HFFc6 (cell line): ENCODE measurements around the gene STRN. TPM values are rescaled to one million over a fixed set of nuclear protein-coding genes. Genes with fewer than 3 reads are reported as not detected.

Source experiments
- DNase-seq: peaks from one replicate; pipeline ENCODE4 v3.0.0-alpha.2; 2018
- H3K27ac Mint-ChIP-seq: 2 replicates; pipeline ENCODE4 v1.8.0; 2020; ENCODE audit warnings: mild to moderate bottlenecking, mixed read lengths
- H3K27me3 Mint-ChIP-seq: 2 replicates; pipeline ENCODE4 v1.8.0; 2021; ENCODE audit warnings: mild to moderate bottlenecking, moderate library complexity, mixed read lengths; ENCODE audit not compliant: insufficient read depth
- H3K36me3 Mint-ChIP-seq: 2 replicates; pipeline ENCODE4 v1.8.0; 2021; ENCODE audit warnings: low read depth, mixed read lengths
- H3K4me1 Mint-ChIP-seq: 2 replicates; pipeline ENCODE4 v1.8.0; 2020; ENCODE audit warnings: low read depth, mixed read lengths
- H3K4me3 Mint-ChIP-seq: 2 replicates; pipeline ENCODE4 v1.8.0; 2020; ENCODE audit warnings: mild to moderate bottlenecking, moderate library complexity, mixed read lengths
- H3K9me3 Mint-ChIP-seq: 2 replicates; pipeline ENCODE4 v1.8.0; 2020; ENCODE audit warnings: mild to moderate bottlenecking, mixed read lengths
- total RNA-seq, 6 experiments: library from RNA; stranded (reverse); fragmentation: NEBNext Ultra II Directional; extraction: Animal tissue kit (Norgen Biotek cat#: 25700); gene quantifications; 2 replicates in 1 of 6; 3 replicates in 5 of 6; pipeline ENCODE4 v1.2.3, GENCODE V29; 2021
- TF ChIP-seq, protein P1 (sequence below): fragments of 200-600 bp; sonication (generic); IDR thresholded peaks from 2 replicates; pipeline ENCODE4 v1.5.0; 2021; ENCODE audit warnings: antibody characterized with exemption, mild to moderate bottlenecking

Gene STRN
- total RNA-seq, 6 experiments from 2014 or later, result 15.4 to 22.4 (median 20.0) TPM

DNA sequence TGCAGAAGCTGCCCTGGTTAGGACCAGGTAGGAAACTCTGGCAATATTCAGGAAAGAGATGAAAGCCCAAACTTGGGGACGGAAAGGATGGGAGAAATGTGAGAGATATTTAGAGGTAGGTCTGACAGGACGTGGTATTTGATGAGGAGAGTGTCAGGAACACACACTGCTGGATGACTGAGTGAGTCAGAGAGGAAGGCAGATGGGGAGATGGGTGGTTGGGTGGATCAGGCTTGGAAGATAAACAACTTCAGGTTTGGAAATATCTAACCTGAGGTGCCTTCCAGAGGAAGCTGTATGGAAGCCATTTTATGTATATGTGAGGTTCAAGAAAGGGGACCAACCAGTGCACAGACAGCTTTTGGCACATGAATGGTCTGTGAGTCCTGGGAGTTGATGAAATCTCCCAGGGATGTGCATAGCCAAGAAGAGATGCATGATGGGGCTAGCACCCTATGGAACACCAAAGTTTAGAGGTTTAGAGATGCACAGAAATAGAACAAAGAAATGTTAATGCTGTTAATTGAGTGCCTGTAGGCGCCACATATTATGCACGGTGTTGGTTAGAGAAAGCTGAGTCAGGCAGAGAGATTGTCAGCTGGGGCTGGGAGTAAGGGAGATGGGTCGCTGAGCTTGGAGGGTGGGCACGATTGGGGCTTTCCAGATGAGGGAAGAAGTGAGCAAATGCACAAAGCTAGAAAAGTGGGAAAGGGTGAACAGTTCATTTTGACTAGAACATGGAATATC is 168.8 kb downstream of the STRN start:
- TF ChIP-seq, protein P1, sequence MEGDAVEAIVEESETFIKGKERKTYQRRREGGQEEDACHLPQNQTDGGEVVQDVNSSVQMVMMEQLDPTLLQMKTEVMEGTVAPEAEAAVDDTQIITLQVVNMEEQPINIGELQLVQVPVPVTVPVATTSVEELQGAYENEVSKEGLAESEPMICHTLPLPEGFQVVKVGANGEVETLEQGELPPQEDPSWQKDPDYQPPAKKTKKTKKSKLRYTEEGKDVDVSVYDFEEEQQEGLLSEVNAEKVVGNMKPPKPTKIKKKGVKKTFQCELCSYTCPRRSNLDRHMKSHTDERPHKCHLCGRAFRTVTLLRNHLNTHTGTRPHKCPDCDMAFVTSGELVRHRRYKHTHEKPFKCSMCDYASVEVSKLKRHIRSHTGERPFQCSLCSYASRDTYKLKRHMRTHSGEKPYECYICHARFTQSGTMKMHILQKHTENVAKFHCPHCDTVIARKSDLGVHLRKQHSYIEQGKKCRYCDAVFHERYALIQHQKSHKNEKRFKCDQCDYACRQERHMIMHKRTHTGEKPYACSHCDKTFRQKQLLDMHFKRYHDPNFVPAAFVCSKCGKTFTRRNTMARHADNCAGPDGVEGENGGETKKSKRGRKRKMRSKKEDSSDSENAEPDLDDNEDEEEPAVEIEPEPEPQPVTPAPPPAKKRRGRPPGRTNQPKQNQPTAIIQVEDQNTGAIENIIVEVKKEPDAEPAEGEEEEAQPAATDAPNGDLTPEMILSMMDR, result no peak
- H3K36me3 Mint-ChIP-seq, result no peaks in the 10 kb centered on the region

More for the DNA sequence above, 168.8 kb downstream of the STRN start:
- no peak overlapping the region for H3K27ac Mint-ChIP-seq
- H3K4me1 Mint-ChIP-seq, result peaks cover 12% of the 10 kb centered on the region
- H3K9me3 Mint-ChIP-seq, result no peaks in the 10 kb centered on the region
- no peak for DNase-seq
- H3K4me3 Mint-ChIP-seq, result peak overlapping the region; percentile 2; the same call in 1 of the 2 replicates
- peaks cover 23% of the 10 kb centered on the region for H3K27me3 Mint-ChIP-seq

Other genes starting within 250 kb of the STRN start
- gene HEATR5B, start 117.8 kb upstream of the STRN start, total RNA-seq, result 10 to 100 TPM in 5 of 6 experiments, 1 to 10 TPM in 1; 9.9 to 12.5 (median 12.1) TPM
- 10 to 100 TPM in 5 of 6 experiments, 1 to 10 TPM in 1; 8.5 to 11.9 (median 10.9) TPM for gene GPATCH11, start 118.0 kb upstream of the STRN start, total RNA-seq
- gene EIF2AK2, start 190.4 kb upstream of the STRN start, total RNA-seq, result 10 to 100 TPM; 42.7 to 55.2 (median 45.7) TPM
- not detected for gene SULT6B1, start 222.1 kb upstream of the STRN start, total RNA-seq
- gene CEBPZOS, start 230.0 kb upstream of the STRN start, total RNA-seq, result 10 to 100 TPM; 55.2 to 66.6 (median 63.5) TPM